HL-60 (cell line): Measurements from ENCODE around the gene ACVRL1.

Source experiments
- DNase-seq, 2 experiments: peaks; one replicate each; pipeline ENCODE4 v3.0.0-alpha.2; 2010 to 2020; ENCODE audit warnings: low read depth in 1 of 2, low spot score in 1 of 2
- H3K27ac ChIP-seq: fragments of 250-450 bp; sonication (Bioruptor Pico); replicated peaks from 2 replicates; pipeline ENCODE4 v1.5.1; 2020; ENCODE audit warnings: mild to moderate bottlenecking, moderate library complexity
- H3K27me3 ChIP-seq: fragments of 250-450 bp; sonication (Bioruptor Pico); 2 replicates; pipeline ENCODE4 v1.5.1; 2021; ENCODE audit warnings: mild to moderate bottlenecking, moderate library complexity; ENCODE audit not compliant: insufficient read depth, poor library complexity, severe bottlenecking
- H3K4me3 ChIP-seq: replicated peaks from 2 replicates; pipeline ENCODE4 v1.5.1; 2011; ENCODE audit warnings: mild to moderate bottlenecking, control low read depth, low read length; ENCODE audit not compliant: insufficient read depth
- CTCF ChIP-seq: IDR thresholded peaks from one replicate; pipeline ENCODE4 v1.5.1; 2011; ENCODE audit warnings: low read length, control low read depth, inconsistent platforms; ENCODE audit not compliant: insufficient read depth
- GABPA ChIP-seq: IDR thresholded peaks from 2 replicates; pipeline ENCODE4 v1.6.1; 2012; ENCODE audit warnings: low read depth
- POLR2AphosphoS5 ChIP-seq: IDR thresholded peaks from 2 replicates; pipeline ENCODE4 v1.6.1; 2012; ENCODE audit warnings: low read depth
- SPI1 ChIP-seq: IDR thresholded peaks from 2 replicates; pipeline ENCODE4 v1.6.1; 2012; ENCODE audit warnings: low read depth, mild to moderate bottlenecking, borderline replicate concordance
- TF ChIP-seq, protein P1 (sequence below): IDR thresholded peaks from 2 replicates; pipeline ENCODE4 v1.6.1; 2012; ENCODE audit warnings: low read depth; ENCODE audit not compliant: insufficient replicate concordance

ACVRL1 gene

GRCh38 chr12:51868821-51869495 lies 38.3 kb upstream of the ACVRL1 start:
- Histone ChIP-seq H3K27ac (no peak overlapping the region), H3K4me3 (peak overlapping the region; percentile 4), H3K27me3 (peaks cover 19% of the 10 kb centered on the region)
- no peak for DNase-seq
- TF ChIP-seq, protein P1, sequence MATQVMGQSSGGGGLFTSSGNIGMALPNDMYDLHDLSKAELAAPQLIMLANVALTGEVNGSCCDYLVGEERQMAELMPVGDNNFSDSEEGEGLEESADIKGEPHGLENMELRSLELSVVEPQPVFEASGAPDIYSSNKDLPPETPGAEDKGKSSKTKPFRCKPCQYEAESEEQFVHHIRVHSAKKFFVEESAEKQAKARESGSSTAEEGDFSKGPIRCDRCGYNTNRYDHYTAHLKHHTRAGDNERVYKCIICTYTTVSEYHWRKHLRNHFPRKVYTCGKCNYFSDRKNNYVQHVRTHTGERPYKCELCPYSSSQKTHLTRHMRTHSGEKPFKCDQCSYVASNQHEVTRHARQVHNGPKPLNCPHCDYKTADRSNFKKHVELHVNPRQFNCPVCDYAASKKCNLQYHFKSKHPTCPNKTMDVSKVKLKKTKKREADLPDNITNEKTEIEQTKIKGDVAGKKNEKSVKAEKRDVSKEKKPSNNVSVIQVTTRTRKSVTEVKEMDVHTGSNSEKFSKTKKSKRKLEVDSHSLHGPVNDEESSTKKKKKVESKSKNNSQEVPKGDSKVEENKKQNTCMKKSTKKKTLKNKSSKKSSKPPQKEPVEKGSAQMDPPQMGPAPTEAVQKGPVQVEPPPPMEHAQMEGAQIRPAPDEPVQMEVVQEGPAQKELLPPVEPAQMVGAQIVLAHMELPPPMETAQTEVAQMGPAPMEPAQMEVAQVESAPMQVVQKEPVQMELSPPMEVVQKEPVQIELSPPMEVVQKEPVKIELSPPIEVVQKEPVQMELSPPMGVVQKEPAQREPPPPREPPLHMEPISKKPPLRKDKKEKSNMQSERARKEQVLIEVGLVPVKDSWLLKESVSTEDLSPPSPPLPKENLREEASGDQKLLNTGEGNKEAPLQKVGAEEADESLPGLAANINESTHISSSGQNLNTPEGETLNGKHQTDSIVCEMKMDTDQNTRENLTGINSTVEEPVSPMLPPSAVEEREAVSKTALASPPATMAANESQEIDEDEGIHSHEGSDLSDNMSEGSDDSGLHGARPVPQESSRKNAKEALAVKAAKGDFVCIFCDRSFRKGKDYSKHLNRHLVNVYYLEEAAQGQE, result no peak
- no peak for TF ChIP-seq POLR2AphosphoS5
- TF ChIP-seq CTCF, result no peak
- no peak for TF ChIP-seq GABPA
- no peak for TF ChIP-seq SPI1

DNA sequence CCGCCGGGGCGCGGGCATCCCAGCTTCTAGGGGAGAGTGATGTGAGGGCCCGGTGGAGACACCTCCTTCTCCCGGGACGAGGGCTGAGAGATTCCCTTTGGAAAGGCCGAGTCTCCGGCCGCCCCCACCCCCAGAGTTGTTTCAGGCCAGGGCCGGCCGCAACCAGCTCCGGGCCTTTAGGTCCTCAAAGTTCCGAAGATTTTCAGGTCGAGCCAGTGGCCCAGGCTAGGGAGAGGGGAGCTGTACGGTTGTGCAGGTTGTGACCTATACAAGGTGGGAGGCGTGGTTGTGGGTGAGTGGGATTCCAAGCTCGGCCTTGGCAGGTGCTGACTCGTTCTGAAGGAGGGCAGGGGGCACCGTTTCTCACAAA lies 37.8 kb upstream of the ACVRL1 start:
- no peak overlapping the region for H3K4me3 ChIP-seq

DNA sequence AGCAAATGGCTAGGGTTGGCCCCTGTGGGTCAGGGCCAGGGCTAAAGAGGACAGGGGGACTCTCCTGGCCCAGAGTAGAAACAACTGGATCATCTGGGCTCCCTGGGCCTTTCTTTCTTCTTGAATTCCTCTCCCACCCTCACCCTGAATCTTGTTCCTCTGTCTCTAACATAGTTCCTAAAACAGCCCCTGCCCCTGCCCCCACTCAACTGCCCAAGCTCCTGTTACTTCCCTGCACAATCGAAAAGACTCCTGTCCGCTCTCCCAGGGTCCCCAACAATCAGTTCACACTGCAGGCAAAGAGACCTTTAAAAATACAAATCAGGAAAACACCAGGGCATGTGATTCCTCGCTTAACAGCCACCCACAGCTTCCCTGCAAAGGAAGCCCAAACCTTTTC lies 37.4 kb upstream of the ACVRL1 start:
- TF ChIP-seq, protein P1, result no peak
- TF ChIP-seq POLR2AphosphoS5, result no peak
- TF ChIP-seq CTCF, result no peak
- no peak for TF ChIP-seq GABPA
- TF ChIP-seq SPI1, result no peak
- peaks cover 9% of the 10 kb centered on the region for H3K27me3 ChIP-seq
- no peak overlapping the region for H3K4me3 ChIP-seq
- DNase-seq, result peak in 1 of 2 experiments; percentile 14
- no peak overlapping the region for H3K27ac ChIP-seq

More for the DNA sequence above, 37.8 kb upstream of the ACVRL1 start:
- peaks cover 13% of the 10 kb centered on the region for H3K27me3 ChIP-seq
- TF ChIP-seq, protein P1, result no peak
- TF ChIP-seq SPI1 (no peak), GABPA (no peak)
- no peak for DNase-seq
- H3K27ac ChIP-seq, result no peak overlapping the region
